OCI-LY7 (cell line): ENCODE measurements around the gene VEGFD.

ENCODE experiments used
- EZH2phosphoT487 ChIP-seq: fragments of 200-600 bp; sonication (generic); IDR thresholded peaks from 2 replicates; pipeline ENCODE4 v1.6.1; 2018; ENCODE audit warnings: low read depth, borderline replicate concordance, mild to moderate bottlenecking, mixed run types, antibody characterized with exemption, low read length, moderate library complexity, mixed read lengths
- TF ChIP-seq, protein P1 (sequence below): fragments of 200-600 bp; sonication (generic); conservative IDR thresholded peaks from 2 replicates; pipeline ENCODE4 v1.5.1; 2014; ENCODE audit warnings: mild to moderate bottlenecking, antibody characterized with exemption, low read length, moderate library complexity, mixed read lengths

DNA sequence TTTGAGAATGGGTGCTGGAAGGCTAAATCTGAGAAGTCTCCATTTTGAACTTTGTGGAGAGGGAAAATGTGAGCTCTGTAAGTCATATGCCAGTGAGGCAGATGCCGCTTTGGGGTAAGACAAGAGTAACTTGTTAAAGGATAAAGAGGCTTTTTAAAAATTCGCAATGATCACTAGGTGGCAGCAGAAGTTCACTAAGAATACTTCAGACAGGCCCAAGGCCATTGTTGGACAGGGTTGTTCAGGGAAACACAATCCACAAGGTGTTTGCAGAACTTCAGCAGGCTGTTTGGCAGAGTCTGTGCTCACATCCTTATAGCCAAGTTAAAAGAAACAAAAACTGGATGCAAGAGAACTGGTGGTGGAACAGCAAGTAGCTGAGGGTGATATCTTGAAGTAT lies 35.2 kb downstream of the VEGFD start:
- TF ChIP-seq, protein P1, sequence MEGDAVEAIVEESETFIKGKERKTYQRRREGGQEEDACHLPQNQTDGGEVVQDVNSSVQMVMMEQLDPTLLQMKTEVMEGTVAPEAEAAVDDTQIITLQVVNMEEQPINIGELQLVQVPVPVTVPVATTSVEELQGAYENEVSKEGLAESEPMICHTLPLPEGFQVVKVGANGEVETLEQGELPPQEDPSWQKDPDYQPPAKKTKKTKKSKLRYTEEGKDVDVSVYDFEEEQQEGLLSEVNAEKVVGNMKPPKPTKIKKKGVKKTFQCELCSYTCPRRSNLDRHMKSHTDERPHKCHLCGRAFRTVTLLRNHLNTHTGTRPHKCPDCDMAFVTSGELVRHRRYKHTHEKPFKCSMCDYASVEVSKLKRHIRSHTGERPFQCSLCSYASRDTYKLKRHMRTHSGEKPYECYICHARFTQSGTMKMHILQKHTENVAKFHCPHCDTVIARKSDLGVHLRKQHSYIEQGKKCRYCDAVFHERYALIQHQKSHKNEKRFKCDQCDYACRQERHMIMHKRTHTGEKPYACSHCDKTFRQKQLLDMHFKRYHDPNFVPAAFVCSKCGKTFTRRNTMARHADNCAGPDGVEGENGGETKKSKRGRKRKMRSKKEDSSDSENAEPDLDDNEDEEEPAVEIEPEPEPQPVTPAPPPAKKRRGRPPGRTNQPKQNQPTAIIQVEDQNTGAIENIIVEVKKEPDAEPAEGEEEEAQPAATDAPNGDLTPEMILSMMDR, result peak; percentile 70
- no peak for TF ChIP-seq EZH2phosphoT487
